ENCODE results near the gene SIN3B. TPM values are rescaled to one million over a fixed set of nuclear protein-coding genes. Genes with fewer than 3 reads are reported as not detected.

The SIN3B gene
- total and polyA plus RNA-seq, 2 of the 13 experiments (the other 11 are each of a cell fraction or from before 2014, with no cell fraction given) = 12.9 to 25.7 TPM

DNA sequence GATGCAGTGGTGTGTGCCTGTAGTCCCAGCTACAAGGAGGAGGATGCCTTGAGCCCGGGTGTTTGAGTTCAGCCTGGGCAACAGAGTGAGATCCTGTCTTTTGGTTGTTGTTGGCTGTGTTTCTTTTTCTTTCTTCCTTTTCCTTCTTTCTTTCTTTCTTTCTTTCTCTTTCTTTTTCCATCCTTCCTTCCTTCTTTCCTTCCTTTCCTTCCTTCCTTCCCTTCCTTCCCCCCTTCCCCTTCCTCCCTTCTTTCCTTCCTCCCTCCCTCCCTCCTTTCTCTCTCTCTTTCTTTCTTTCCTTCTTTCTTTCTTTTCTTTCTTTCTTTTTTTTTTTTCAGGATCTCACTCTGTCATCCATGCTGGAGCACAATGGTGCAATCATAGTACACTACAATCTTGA lies 46.5 kb upstream of the SIN3B start (continued):
- no peak for TF ChIP-seq ATF7 (IDR thresholded peaks at IDR 0.05)
- no peak for TF ChIP-seq ATF7 (CRISPR knock-in tag; IDR thresholded peaks at IDR 0.05)
- TF ChIP-seq ZNF570 (CRISPR knock-in tag; IDR thresholded peaks at IDR 0.05; ENCODE audit: borderline replicate concordance) = no peak

DNA sequence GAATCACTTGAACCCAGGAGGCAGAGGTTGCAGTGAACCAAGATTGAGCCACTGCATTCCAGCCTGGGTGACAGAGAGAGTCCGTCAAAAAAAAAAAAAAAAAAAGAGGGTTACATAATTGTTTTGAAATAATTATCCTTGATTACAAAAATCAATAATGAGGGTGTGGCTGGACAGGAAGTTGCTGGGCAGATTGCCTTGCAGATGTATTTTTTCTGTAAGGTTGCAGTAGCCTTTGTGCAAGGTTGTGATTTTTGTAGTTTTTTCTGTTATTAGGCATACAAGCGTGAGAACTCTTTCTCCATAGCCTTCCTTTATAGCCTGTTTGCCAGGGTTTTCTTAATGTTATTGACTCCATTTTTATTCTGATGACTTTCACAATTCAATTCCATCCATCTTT lies 40.7 kb upstream of the SIN3B start:
- Histone ChIP-seq H4K20me1 (ENCODE audit: insufficient read depth, low read length) (no peaks in the 10 kb centered on the region), H3K79me2 (ENCODE audit: insufficient read depth, low read length) (no peaks in the 10 kb centered on the region), H3K27ac (ENCODE audit: extremely low read length, insufficient read depth, low read length) (no peak overlapping the region), H3K27me3 (ENCODE audit: control insufficient read depth in 1 of 2, insufficient read depth in 2 of 2, low read length in 2 of 2) (no peaks in the 10 kb centered on the region), H3K4me2 (ENCODE audit: low read depth, low read length) (no peak overlapping the region), H3K9me3 (ENCODE audit: low read length) (peaks cover 14% of the 10 kb centered on the region), H3K9ac (ENCODE audit: insufficient read depth, low read depth, low read length) (no peak overlapping the region), H3K4me1 (ENCODE audit: insufficient read depth, low read length) (no peaks in the 10 kb centered on the region), H3K4me3 (replicated peaks in 1 of 3; ENCODE audit: insufficient read depth in 1 of 3, low read depth in 2 of 3, low read length in 3 of 3) (no peak overlapping the region), H2AFZ (ENCODE audit: low read length) (no peak overlapping the region), H3K36me3 (replicated peaks in 1 of 2; ENCODE audit: control insufficient read depth in 1 of 2, insufficient read depth in 2 of 2, low read length in 2 of 2) (no peaks in the 10 kb centered on the region)
- intact Hi-C loops (cut with micrococcal nuclease; ENCODE audit: unreplicated experiment) (no loop called here), in situ Hi-C loops (cut with HindIII; ENCODE audit: extremely low pct_ligation_motif_present, low pct_unique_long_range_greater_than_20kb) (no loop called here)
- ATAC-seq = no peak
- ChIA-PET POLR2A (no interaction called here), CTCF (ENCODE audit: low intra/inter-chr PET ratio, low total read pairs) (no interaction called here)
- WGBS (ENCODE audit: low lambda C conversion rate) = 55% methylated on average over 2 of the region's 2 CpGs
- FAIRE-seq = no peak
- BruUV-seq (replicated peaks) = no TSS peak
- DNase-seq (ENCODE audit: low spot score) = no peak
- TF ChIP-seq MAZ (IDR thresholded peaks at IDR 0.05; ENCODE audit: borderline replicate concordance, low read depth, low read length) (no peak), MAZ (CRISPR knock-in tag; IDR thresholded peaks at IDR 0.05; ENCODE audit: low read depth) (no peak), ZNF687 (CRISPR knock-in tag; IDR thresholded peaks at IDR 0.05) (no peak), CAMTA2 (CRISPR knock-in tag; IDR thresholded peaks at IDR 0.05; ENCODE audit: borderline replicate concordance) (no peak), POGZ (CRISPR knock-in tag; IDR thresholded peaks at IDR 0.05) (no peak), ADNP (CRISPR knock-in tag; IDR thresholded peaks at IDR 0.05) (no peak), RXRB (CRISPR knock-in tag; IDR thresholded peaks at IDR 0.05; ENCODE audit: borderline replicate concordance) (no peak), EHMT2 (IDR thresholded peaks at IDR 0.05; ENCODE audit: borderline replicate concordance, low read depth, low read length) (no peak), CBX5 (CRISPR knock-in tag; IDR thresholded peaks at IDR 0.05; ENCODE audit: borderline replicate concordance) (no peak), GPN1 (CRISPR knock-in tag; IDR thresholded peaks at IDR 0.05; ENCODE audit: borderline replicate concordance) (no peak), PITX1 (CRISPR knock-in tag; IDR thresholded peaks at IDR 0.05) (no peak), BRF2 (CRISPR knock-in tag; IDR thresholded peaks at IDR 0.05) (no peak), U2AF2 (IDR thresholded peaks at IDR 0.05; ENCODE audit: low read depth, low read length) (no peak), SAFB2 (CRISPR knock-in tag; IDR thresholded peaks at IDR 0.05; ENCODE audit: borderline replicate concordance, low read depth) (no peak), THAP8 (CRISPR knock-in tag; IDR thresholded peaks at IDR 0.05; ENCODE audit: borderline replicate concordance) (no peak)
